CD4-positive, alpha-beta memory T cell (primary cell): ENCODE results near the gene CES2. TPM values are rescaled to one million over a fixed set of nuclear protein-coding genes. Genes with fewer than 3 reads are reported as not detected.
"Not testable (repeated sequence)": the region's sequence is repeated elsewhere in the genome, so short reads cannot be mapped to it uniquely, and the experiment has no call there.

Experiments
- CTCF ChIA-PET: fragments of 350-600 bp; sonication (Branson Sonifier 250); formaldehyde crosslinking; loops from one replicate; lab custom pipeline; 2021; ENCODE audit warnings: inconsistent platforms; ENCODE audit not compliant: partially characterized antibody; lab: Charles Lee
- POLR2A ChIA-PET: fragments of 350-600 bp; sonication (Branson Sonifier 250); formaldehyde crosslinking; loops from one replicate; lab custom pipeline; 2021; ENCODE audit not compliant: partially characterized antibody; lab: Charles Lee
- DNase-seq, 5 donors: peaks; one replicate each; pipeline versions ENCODE4 v3.0.0 to v3.0.0-alpha.2; 2020 to 2022; ENCODE audit warnings: mixed read lengths in 1 of 5
- H3K27ac ChIP-seq: one replicate; pipeline ENCODE4 v1.7.0; 2013; ENCODE audit warnings: low read depth, low read length
- H3K27me3 ChIP-seq: 2 replicates; pipeline ENCODE4 v1.7.0; 2013; ENCODE audit warnings: mild to moderate bottlenecking, low read length, moderate library complexity; ENCODE audit not compliant: insufficient read depth
- H3K36me3 ChIP-seq: 2 replicates; pipeline ENCODE4 v1.7.0; 2013; ENCODE audit warnings: mild to moderate bottlenecking, low read length, moderate library complexity; ENCODE audit not compliant: insufficient read depth
- H3K4me1 ChIP-seq: 2 replicates; pipeline ENCODE4 v1.7.0; 2013; ENCODE audit warnings: mild to moderate bottlenecking, low read length, moderate library complexity; ENCODE audit not compliant: insufficient read depth
- H3K4me3 ChIP-seq, 2 donors: one replicate each; pipeline ENCODE4 v1.7.0; 2013; ENCODE audit warnings: low read length in 2 of 2, mild to moderate bottlenecking in 1 of 2
- H3K9me3 ChIP-seq, 2 donors: one replicate each; pipeline ENCODE4 v1.7.0; 2013; ENCODE audit warnings: low read length in 2 of 2, control low read depth in 1 of 2; ENCODE audit not compliant: control insufficient read depth in 1 of 2
- H3K27ac Mint-ChIP-seq, 7 donors: one replicate each; pipeline ENCODE4 v1.8.0; 2020 to 2021; ENCODE audit warnings: mixed read lengths in 7 of 7, mild to moderate bottlenecking in 6 of 7, inconsistent platforms in 3 of 7, moderate library complexity in 3 of 7
- H3K27me3 Mint-ChIP-seq, 2 donors: one replicate each; pipeline ENCODE4 v1.8.0; 2020 to 2021; ENCODE audit warnings: mixed read lengths in 2 of 2
- H3K36me3 Mint-ChIP-seq, 2 donors: one replicate each; pipeline ENCODE4 v1.8.0; 2020 to 2021; ENCODE audit warnings: mixed read lengths in 2 of 2, inconsistent platforms in 1 of 2, mild to moderate bottlenecking in 1 of 2
- H3K4me1 Mint-ChIP-seq, 4 donors: one replicate each; pipeline ENCODE4 v1.8.0; 2020 to 2021; ENCODE audit warnings: mixed read lengths in 4 of 4, mild to moderate bottlenecking in 1 of 4
- H3K4me3 Mint-ChIP-seq, 8 donors: one replicate each; pipeline ENCODE4 v1.8.0; 2020 to 2021; ENCODE audit warnings: mixed read lengths in 8 of 8, mild to moderate bottlenecking in 7 of 8, moderate library complexity in 6 of 8, inconsistent platforms in 3 of 8
- H3K9me3 Mint-ChIP-seq, 8 donors: one replicate each; pipeline ENCODE4 v1.8.0; 2020 to 2021; ENCODE audit warnings: mixed read lengths in 8 of 8, mild to moderate bottlenecking in 5 of 8, inconsistent platforms in 3 of 8, moderate library complexity in 1 of 8
- intact Hi-C: fragments of 100-400 bp; cut with micrococcal nuclease; formaldehyde crosslinking; loops from one replicate; pipeline ENCODE4 v1.15.1; 2023
- polyA plus RNA-seq, 2 donors: library from polyadenylated mRNA; unstranded; fragments of 300-500 nt; fragmentation: Illumina TruSeq; gene quantifications; one replicate each; pipeline ENCODE4 v1.2.3, GENCODE V29; 2021
- total RNA-seq, 2 experiments: library from RNA; stranded (reverse); gene quantifications; one replicate each; pipeline ENCODE4 v1.2.3, GENCODE V29; 2021

CES2 gene
- total and polyA plus RNA-seq, 4 experiments from 2014 or later = 25.4 to 51.0 (median 38.5) TPM

- Mint-ChIP-seq H3K27ac (no peak overlapping the region), H3K27me3 (peaks cover 0 to 1% of the 10 kb centered on the region in 2 donors), H3K4me3 (no peak overlapping the region), H3K4me1 (peaks cover 4 to 10% (median 7%) of the 10 kb centered on the region in 4 donors), H3K9me3 (no peaks in the 10 kb centered on the region), H3K36me3 (no peaks in the 10 kb centered on the region)
- Histone ChIP-seq H3K27me3 (no peaks in the 10 kb centered on the region), H3K27ac (no peak overlapping the region), H3K4me3 (no peak overlapping the region), H3K36me3 (no peaks in the 10 kb centered on the region), H3K4me1 (peaks cover 6% of the 10 kb centered on the region), H3K9me3 (no peaks in the 10 kb centered on the region)
- POLR2A ChIA-PET = no interaction called here
- CTCF ChIA-PET = interaction anchor here (1.0 to 1.2 kb wide), 2 partner anchors 24 to 188 kb away, joined by 3 to 4 read pairs; partner anchors contain the start of genes FBXL8 and TRADD
- intact Hi-C loops = no loop called here
- DNase-seq = no peak
These were observed 35.7 kb downstream of the CES2 start for GRCh38 chr16:66970775-66971720.

- peaks cover 0 to 3% of the 10 kb centered on the region in 2 donors for H3K27me3 Mint-ChIP-seq
- Histone ChIP-seq H3K27ac (no peak overlapping the region), H3K4me1 (peaks cover 6% of the 10 kb centered on the region), H3K27me3 (no peaks in the 10 kb centered on the region), H3K4me3 (no peak overlapping the region), H3K36me3 (no peaks in the 10 kb centered on the region), H3K9me3 (no peaks in the 10 kb centered on the region)
- H3K27ac Mint-ChIP-seq = peak overlapping the region in 2 of 7 donors; percentile 22 to 55
- H3K4me1 Mint-ChIP-seq = peaks cover 6 to 14% (median 11%) of the 10 kb centered on the region in 4 donors
- POLR2A ChIA-PET = no interaction called here
- no peaks in the 10 kb centered on the region for H3K9me3 Mint-ChIP-seq
- CTCF ChIA-PET = interaction anchor here (1.3 kb wide), 1 partner anchor 212 kb away, joined by 6 read pairs; no protein-coding TSS in a partner anchor
- H3K4me3 Mint-ChIP-seq = no peak overlapping the region
- no peak for DNase-seq
- intact Hi-C loops = no loop called here
- no peaks in the 10 kb centered on the region for H3K36me3 Mint-ChIP-seq
These were observed 37.7 kb downstream of the CES2 start for GRCh38 chr16:66972983-66973382.

- ChIA-PET CTCF (interaction anchor here (1.3 kb wide), 1 partner anchor 211 kb away, joined by 6 read pairs; no protein-coding TSS in a partner anchor), POLR2A (interaction anchor here (0.5 kb wide), 1 partner anchor 16 kb away, joined by 3 read pairs; no protein-coding TSS in a partner anchor)
- Histone ChIP-seq H3K4me3 (no peak overlapping the region), H3K27ac (no peak overlapping the region), H3K4me1 (peaks cover 6% of the 10 kb centered on the region), H3K36me3 (no peaks in the 10 kb centered on the region), H3K9me3 (no peaks in the 10 kb centered on the region), H3K27me3 (no peaks in the 10 kb centered on the region)
- no peak overlapping the region for H3K27ac Mint-ChIP-seq
- no peak for DNase-seq
- H3K36me3 Mint-ChIP-seq = no peaks in the 10 kb centered on the region
- peak overlapping the region in 1 of 8 donors; percentile 29 for H3K4me3 Mint-ChIP-seq
- peaks cover 6 to 14% (median 11%) of the 10 kb centered on the region in 4 donors for H3K4me1 Mint-ChIP-seq
- H3K27me3 Mint-ChIP-seq = peaks cover 0 to 3% of the 10 kb centered on the region in 2 donors
- no peaks in the 10 kb centered on the region for H3K9me3 Mint-ChIP-seq
- intact Hi-C loops = no loop called here
These were observed 38.4 kb downstream of the CES2 start for GRCh38 chr16:66973716-66974115.

GRCh38 chr16:66974156-66974931, 39.0 kb downstream of the CES2 start:
- intact Hi-C loops = not testable (repeated sequence)
- peak overlapping the region in 3 of 7 donors; percentile 47 to 84 (median 52) for H3K27ac Mint-ChIP-seq

GRCh38 chr16:66974932-66975246, 39.6 kb downstream of the CES2 start:
- H3K4me1 ChIP-seq, H3K9me3 Mint-ChIP-seq, H3K27me3 ChIP-seq, H3K27me3 Mint-ChIP-seq, H3K36me3 ChIP-seq, H3K36me3 Mint-ChIP-seq, H3K27ac ChIP-seq, H3K4me3 ChIP-seq, H3K9me3 ChIP-seq: not testable (repeated sequence)
- peak; percentile 28 to 60 (median 41) for DNase-seq
- Mint-ChIP-seq H3K4me3 (peak overlapping the region; percentile 74 to 88 (median 83)), H3K27ac (peak overlapping the region in 3 of 7 donors; percentile 47 to 84 (median 52)), H3K4me1 (peaks cover 6 to 14% (median 11%) of the 10 kb centered on the region in 4 donors)
- POLR2A ChIA-PET = interaction anchor here (1.2 kb wide), 1 partner anchor 180 kb away, joined by 4 read pairs; no protein-coding TSS in a partner anchor
- intact Hi-C loops = loop anchor here (5.0 kb wide), 1 partner anchor 42 kb away; no protein-coding TSS in a partner anchor
- CTCF ChIA-PET = interaction anchor here (0.6 to 5.9 kb wide), 7 partner anchors 9 to 316 kb away, joined by 3 to 50 read pairs (median 3); partner anchors contain the start of gene B3GNT9

More at GRCh38 chr16:66974156-66974931, 39.0 kb downstream of the CES2 start:
- ChIA-PET POLR2A (interaction anchor here (1.2 kb wide), 1 partner anchor 180 kb away, joined by 4 read pairs; no protein-coding TSS in a partner anchor), CTCF (interaction anchor here (0.6 to 5.9 kb wide), 7 partner anchors 9 to 316 kb away, joined by 3 to 50 read pairs (median 3); partner anchors contain the start of gene B3GNT9)
- peak overlapping the region; percentile 74 to 88 (median 83) for H3K4me3 Mint-ChIP-seq
- not testable (repeated sequence) for H3K4me3 ChIP-seq, H3K4me1 ChIP-seq, H3K27me3 ChIP-seq, H3K9me3 ChIP-seq, H3K27me3 Mint-ChIP-seq, H3K36me3 ChIP-seq, DNase-seq, H3K9me3 Mint-ChIP-seq, H3K36me3 Mint-ChIP-seq, H3K27ac ChIP-seq
- H3K4me1 Mint-ChIP-seq = peaks cover 6 to 14% (median 11%) of the 10 kb centered on the region in 4 donors

GRCh38 chr16:66975302-66975893, 40.1 kb downstream of the CES2 start:
- ChIA-PET POLR2A (interaction anchor here (1.0 to 1.4 kb wide), 4 partner anchors 126 to 181 kb away, joined by 3 to 4 read pairs (median 3); partner anchors contain the start of gene B3GNT9), CTCF (interaction anchor here (0.7 to 5.9 kb wide), 11 partner anchors 8 to 490 kb away, joined by 3 to 50 read pairs (median 3); partner anchors contain the start of gene B3GNT9)
- Histone ChIP-seq H3K27me3 (no peaks in the 10 kb centered on the region), H3K4me3 (no peak overlapping the region), H3K27ac (no peak overlapping the region), H3K36me3 (no peaks in the 10 kb centered on the region), H3K4me1 (peaks cover 6% of the 10 kb centered on the region), H3K9me3 (no peaks in the 10 kb centered on the region)
- peak overlapping the region in 2 of 7 donors; percentile 9 to 52 for H3K27ac Mint-ChIP-seq
- no peaks in the 10 kb centered on the region for H3K36me3 Mint-ChIP-seq
- no peaks in the 10 kb centered on the region for H3K9me3 Mint-ChIP-seq
- peaks cover 0 to 3% of the 10 kb centered on the region in 2 donors for H3K27me3 Mint-ChIP-seq
- DNase-seq = no peak
- intact Hi-C loops = loop anchor here (5.0 kb wide), 1 partner anchor 42 kb away; no protein-coding TSS in a partner anchor
- H3K4me3 Mint-ChIP-seq = peak overlapping the region; percentile 74 to 88 (median 83)
- H3K4me1 Mint-ChIP-seq = peaks cover 6 to 14% (median 11%) of the 10 kb centered on the region in 4 donors
